Myocyte (in vitro differentiated cells): Measurements from ENCODE around the gene CLIP1. TPM values are rescaled to one million over a fixed set of nuclear protein-coding genes. Genes with fewer than 3 reads are reported as not detected.
A peak's percentile ranks its signal among the peaks of the same experiment; 100 is the strongest.
"Not testable (repeated sequence)": the region's sequence is repeated elsewhere in the genome, so short reads cannot be mapped to it uniquely, and the experiment has no call there.

Experiments
- DNase-seq: peaks from one replicate; pipeline ENCODE4 v3.0.0-alpha.2; 2012; ENCODE audit warnings: low read depth
- polyA plus RNA-seq: library from polyadenylated mRNA; unstranded; fragments of >200 nt; gene quantifications from one replicate; pipeline ENCODE4 v1.2.1, GENCODE V29; 2012; ENCODE audit warnings: missing spikeins
- total RNA-seq: library from RNA; depleted of rRNA; stranded (reverse); fragments of >200 nt; gene quantifications from 2 replicates; pipeline ENCODE4 v1.2.3, GENCODE V29; 2014

CLIP1 gene
- 51.2 and 52.2 TPM in 2 replicates for total RNA-seq
- 36.1 TPM for polyA plus RNA-seq

- peak; percentile 80 for DNase-seq
These were observed at the start of gene CLIP1 for GRCh38 chr12:122421821-122422729. TSS of gene CLIP1 (minus strand) at chr12:122422669. CDS start at chr12:122380452, 42,217 bp downstream.

DNA sequence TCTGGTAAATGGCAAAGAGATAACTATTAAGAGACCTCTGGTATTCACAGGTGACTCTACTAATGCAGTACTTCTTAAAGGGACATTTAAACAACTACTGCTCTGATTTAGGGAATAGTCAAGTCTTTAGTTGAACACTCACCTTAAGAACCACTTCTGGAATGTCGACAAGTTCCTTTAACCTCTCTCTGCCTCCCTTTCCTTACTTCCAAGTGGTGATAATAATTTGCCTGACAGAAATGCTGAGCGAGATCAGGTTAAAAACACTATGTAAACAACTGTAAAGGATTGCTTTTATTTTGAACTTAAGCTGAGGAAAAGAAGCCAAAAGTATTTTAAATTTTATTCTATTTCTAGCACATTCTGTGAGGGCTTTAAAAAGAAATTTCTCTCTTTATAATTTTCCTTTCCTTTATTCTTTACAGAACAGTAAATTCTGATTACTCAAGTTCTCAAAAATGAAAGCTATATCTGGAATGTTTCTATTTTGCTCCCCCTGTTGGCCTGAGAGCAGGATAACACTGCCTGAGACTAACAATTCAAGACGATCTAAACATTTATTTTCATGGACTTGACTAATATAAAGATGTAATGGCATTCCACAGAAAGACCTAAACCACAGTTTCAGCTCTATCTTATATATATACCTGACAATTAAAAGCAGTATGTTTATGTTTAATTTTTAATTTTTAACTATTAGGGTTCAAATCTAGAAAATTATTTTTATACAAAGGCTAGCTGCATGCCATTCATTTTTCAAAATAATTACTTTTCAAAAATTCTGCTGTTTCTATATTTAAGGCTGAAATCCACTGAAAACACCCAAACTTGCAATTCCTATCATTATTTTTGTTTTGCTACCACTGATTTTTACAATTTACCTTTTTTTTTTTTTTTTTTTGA is 49.1 kb upstream of the CLIP1 start:
- DNase-seq, result peak; percentile 82

- DNase-seq, result not testable (repeated sequence)
These were observed 48.1 kb upstream of the CLIP1 start for GRCh38 chr12:122470576-122470975.

DNA sequence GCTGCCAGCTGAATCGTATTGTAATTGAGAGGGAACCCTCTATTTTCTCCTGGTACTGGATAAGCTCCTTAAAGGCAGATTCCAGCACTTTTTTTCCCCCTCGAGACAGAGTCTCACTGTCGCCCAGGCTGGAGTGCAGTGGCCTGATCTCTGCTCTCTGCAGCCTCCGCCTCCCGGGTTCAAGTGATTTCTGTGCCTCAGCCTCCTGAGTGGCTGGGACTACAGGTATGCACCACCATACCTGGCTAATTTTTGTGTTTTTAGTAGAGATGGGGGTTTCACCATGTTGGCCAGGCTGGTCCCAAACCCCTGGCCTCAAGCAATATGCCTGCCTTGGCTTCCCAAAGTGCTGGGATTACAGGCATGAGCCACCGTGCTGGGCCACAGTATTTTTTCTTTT is 47.4 kb upstream of the CLIP1 start:
- not testable (repeated sequence) for DNase-seq

DNA sequence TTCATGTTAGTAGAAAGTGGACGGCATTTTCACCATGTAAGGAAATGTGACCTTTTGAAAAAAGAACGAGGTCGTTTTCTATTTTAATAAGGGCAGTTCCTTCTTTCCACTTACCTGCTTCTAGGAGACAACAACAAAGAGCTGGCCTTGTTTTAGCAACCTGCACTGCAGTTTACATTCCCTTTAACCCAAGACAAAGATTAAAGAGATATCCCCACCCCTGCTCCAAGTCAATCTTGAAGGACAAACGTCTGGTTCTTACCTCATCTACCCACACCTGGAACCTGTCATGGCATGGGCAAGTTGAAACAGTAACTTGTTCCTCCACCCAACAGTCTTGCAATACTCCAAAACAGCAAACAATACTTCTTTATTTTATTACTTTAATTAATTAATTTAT is 45.5 kb upstream of the CLIP1 start:
- DNase-seq, result no peak

GRCh38 chr12:122464317-122465042 is 42.0 kb upstream of the CLIP1 start:
- DNase-seq, result peak; percentile 88

DNA sequence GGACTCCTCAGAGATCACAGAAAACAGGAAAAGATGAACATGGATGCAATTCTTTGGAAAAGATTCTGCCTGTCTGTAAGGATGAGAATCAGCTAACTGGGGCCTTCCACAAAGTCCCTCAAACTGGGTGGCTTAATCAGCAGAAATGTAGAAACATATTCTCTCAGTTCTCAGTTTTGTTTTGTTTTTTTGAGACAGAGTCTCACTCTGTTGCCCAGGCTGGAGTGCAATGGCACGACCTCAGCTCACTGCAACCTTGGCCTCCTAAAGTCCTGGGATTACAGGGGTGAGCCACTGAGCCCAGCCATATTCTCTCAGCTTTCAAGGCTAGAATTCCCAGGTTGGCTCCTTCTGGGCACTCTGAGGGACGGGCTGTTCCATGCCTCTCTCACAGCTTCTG is 38.2 kb upstream of the CLIP1 start:
- no peak for DNase-seq

DNA sequence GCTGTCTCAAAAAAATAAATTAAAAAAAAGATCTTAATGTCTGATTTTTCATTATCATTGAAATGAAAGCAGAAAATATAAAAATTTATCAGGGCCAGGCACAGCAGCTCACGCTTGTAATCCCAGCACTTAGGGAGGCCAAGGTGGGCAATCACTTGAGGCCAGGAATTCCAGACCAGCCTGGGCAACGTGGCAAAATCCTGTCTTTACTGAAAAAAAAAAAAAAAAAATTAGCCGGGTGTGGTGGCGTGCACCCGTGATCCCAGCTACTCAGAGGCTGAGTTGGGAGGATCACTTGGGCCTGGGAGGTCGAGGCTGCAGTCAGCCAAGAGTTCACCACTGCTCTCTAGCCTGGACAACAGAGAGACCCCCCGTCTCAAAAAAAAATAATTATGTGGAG is 37.6 kb upstream of the CLIP1 start:
- DNase-seq, result no peak

DNA sequence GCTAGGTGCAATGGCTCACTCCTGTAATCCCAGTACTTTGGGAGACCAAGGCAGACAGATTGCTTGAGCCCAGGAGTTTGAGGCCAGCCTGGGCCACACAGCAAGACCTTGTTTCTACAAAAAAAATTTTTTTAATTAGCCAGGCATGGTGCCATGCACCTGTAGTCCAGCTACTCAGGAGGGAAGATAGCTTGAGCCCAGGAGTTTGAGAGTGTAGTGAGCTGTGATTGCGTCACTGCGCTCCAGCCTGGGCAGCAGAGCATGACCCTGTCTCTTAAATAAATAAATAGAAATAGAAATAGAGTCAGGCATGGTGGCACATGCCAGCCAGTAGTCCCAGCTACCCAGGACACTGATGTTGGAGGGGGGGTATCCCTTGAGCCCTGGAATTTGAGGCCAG is 36.7 kb upstream of the CLIP1 start:
- DNase-seq, result no peak

DNA sequence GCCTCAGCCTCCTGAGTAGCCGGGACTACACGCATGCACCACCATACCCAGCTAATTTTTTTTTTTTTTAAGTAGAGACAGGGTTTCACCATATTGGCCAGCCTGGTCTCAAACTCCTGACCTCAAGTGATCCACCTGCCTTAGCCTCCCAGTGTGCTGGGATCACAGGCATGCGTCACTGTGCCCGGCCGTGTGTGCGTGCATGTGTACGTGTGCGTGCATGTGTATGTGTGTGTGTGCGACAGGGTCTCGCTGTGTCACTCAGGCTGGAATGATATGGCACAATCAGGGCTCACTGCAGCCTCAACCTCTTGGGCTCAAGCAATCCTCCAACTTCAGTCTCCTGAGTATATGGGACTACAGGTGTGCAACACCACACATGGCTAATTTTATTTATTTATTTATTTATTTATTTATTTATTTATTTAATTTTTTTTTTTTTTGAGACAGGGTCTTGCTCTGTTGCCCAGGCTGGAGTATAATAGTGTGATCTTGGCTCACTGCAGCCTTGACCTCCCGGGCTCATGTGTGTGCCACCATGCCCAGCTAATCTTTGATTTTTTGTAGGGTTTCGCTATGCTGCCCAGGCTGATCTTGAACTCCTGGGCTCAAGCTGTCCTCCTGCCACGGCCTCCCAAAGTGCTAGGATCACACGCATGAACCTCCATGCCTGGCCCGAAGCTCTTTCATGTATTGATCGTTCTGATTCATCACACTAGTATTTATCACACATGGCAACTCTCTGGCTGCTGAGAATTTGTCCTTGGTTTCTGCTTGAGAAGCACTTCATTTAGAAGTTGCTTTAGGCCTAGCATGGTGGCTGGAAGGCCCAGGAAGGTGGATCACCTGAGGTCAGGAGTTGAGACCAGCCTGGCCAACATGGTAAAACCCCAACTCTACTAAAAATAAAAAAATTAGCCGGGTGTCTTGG is 35.9 kb upstream of the CLIP1 start:
- no peak for DNase-seq

DNA sequence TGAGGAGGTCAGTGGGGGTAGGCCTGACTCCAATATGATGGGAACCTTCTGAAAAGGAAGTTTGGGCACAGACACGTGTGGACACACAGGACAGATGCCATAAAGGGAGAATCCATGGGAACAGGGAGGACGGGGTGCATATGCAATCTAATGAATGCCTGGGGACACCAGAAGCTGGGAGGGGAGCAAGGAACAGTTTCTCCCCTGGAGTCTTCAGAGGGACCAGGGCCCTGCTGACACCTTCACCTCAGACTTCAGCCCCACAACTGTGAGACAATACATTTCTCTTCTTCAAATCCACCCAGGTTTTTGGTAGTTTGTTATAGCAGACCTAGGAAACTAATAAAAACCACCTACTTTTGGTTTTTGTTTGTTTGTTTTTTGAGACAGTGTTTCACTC is 35.2 kb upstream of the CLIP1 start:
- no peak for DNase-seq

- no peak for DNase-seq
These were observed 32.3 kb upstream of the CLIP1 start for GRCh38 chr12:122454739-122455138.

DNA sequence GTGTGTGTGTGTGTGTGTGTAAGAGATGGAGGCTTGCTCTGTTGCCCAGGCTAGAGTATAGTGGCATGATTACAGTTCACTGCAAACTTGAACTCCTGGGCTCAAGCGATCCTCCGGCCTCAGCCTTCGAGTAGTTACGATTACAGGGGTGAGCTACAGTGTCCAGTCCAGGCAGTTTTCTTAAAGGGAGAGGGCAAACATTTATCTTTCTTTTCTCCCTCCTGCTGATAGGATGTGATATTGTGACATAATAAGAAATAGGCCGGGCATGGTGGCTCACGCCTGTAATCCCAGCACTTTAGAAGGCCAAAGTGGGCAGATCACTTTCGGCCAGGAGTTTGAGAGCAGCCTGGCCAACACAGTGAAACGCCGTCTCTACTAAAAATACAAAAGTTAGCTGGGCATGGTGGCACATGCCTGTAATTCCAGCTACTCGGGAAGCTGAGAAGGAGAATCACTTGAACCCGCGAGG is 31.8 kb upstream of the CLIP1 start:
- DNase-seq, result no peak

DNA sequence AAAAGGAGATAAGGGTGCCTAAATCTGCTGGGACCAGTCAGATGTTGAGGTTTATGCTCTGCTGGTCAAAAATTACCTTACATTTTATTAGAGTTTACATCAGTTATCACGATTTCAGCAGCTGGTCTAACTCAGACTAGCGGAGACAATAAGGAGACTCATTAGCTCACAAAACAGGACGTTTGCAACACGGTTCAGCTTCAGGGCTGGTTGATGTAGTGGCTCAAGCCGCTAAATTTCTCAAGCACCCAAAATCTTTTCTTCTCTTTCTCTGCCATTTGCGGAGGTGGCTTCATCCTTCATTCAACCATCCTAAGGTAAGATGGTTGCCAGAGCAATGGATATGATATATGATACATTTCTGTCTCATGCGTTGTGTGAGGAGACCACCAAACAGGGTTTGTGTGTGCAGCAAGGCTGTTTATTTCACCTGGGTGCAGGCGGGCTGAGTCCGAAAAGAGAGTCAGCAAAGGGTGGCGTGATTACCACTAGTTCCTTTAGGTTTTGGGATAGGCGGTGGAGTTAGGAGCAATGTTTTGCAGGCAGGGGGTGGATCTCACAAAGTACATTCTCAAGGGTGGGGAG is 30.3 kb upstream of the CLIP1 start:
- DNase-seq, result no peak

DNA sequence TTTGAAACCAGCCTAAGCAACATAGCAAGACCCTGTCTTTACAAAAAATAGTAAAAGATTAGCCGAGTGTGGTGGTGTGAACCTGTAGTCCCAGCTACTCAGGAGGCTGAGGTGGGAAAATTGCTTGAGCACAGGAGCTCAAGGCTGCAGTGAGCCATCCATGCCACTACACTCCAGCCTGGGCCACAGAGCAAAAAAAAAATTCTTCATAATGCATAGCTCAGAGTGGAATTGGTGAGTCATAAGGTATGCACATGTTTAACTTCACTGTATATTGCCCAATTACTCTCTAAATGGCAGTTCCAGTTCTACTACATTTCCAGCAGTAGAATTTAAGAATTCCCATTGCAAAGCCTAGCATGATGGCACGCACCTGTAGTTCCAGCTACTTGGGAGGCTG is 26.8 kb upstream of the CLIP1 start:
- DNase-seq, result no peak

GRCh38 chr12:122447825-122448224 is 25.4 kb upstream of the CLIP1 start:
- DNase-seq, result not testable (repeated sequence)

GRCh38 chr12:122446390-122446789 is 23.9 kb upstream of the CLIP1 start:
- DNase-seq, result not testable (repeated sequence)

GRCh38 chr12:122444071-122444470 is 21.6 kb upstream of the CLIP1 start:
- DNase-seq, result not testable (repeated sequence)

DNA sequence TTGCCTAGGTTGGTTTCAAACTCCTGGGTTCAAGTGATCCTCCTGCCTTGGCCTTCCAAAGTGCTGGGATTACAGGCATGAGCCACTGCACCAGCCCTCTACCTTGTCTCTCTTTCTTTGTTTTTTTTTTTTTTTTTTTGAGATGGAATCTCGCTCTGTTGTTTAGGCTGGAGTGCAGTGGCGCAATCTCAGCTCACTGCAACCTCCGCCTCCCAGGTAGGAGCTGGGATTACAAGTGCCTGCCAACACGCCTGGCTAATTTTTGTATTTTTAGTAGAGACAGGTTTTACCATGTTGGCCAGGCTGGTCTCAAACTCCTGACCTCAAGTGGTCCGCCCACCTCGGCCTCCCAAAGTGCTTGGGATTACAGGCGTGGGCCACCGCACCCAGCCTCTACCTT is 16.4 kb upstream of the CLIP1 start:
- not testable (repeated sequence) for DNase-seq
